Suprapubic skin (tissue), 4 donors: Measurements from ENCODE around the gene INSR. TPM values are rescaled to one million over a fixed set of nuclear protein-coding genes. Genes with fewer than 3 reads are reported as not detected.
"Not testable (repeated sequence)": the region's sequence is repeated elsewhere in the genome, so short reads cannot be mapped to it uniquely, and the experiment has no call there.

Experiments
- DNase-seq, 2 donors: peaks; one replicate each; pipeline ENCODE4 v3.0.0-alpha.2; 2019; ENCODE audit warnings: low spot score in 2 of 2
- H3K27ac ChIP-seq: fragments of 200-600 bp; sonication (generic); one replicate; pipeline ENCODE4 v1.5.1; 2019
- H3K27me3 ChIP-seq: fragments of 200-600 bp; sonication (generic); one replicate; pipeline ENCODE4 v1.5.1; 2019
- H3K36me3 ChIP-seq: fragments of 200-600 bp; sonication (generic); one replicate; pipeline ENCODE4 v1.5.1; 2019
- H3K4me1 ChIP-seq: fragments of 200-600 bp; sonication (generic); one replicate; pipeline ENCODE4 v1.5.1; 2019
- H3K4me3 ChIP-seq: fragments of 200-600 bp; sonication (generic); one replicate; pipeline ENCODE4 v1.5.1; 2019; ENCODE audit warnings: mild to moderate bottlenecking
- H3K9me3 ChIP-seq: fragments of 200-600 bp; sonication (generic); one replicate; pipeline ENCODE4 v1.5.1; 2019
- EP300 ChIP-seq: sonication (generic); formaldehyde crosslinking; IDR thresholded peaks from one replicate; pipeline ENCODE4 v1.6.1; 2017; ENCODE audit warnings: antibody characterized with exemption
- POLR2A ChIP-seq, 2 donors: fragments of 450-650 bp; IDR thresholded peaks; one replicate each; pipeline ENCODE4 v1.6.1; 2017; ENCODE audit warnings: antibody characterized with exemption in 2 of 2, mild to moderate bottlenecking in 2 of 2, moderate library complexity in 2 of 2
- POLR2AphosphoS5 ChIP-seq, 3 donors: sonication (generic); formaldehyde crosslinking; IDR thresholded peaks; one replicate each; pipeline ENCODE4 v1.6.1; 2017; ENCODE audit warnings: antibody characterized with exemption in 3 of 3
- WGBS: methylation state at CpG from one replicate; pipeline ENCODE4 v1.1.5; 2018; 5-methylcytosine and 5-hydroxymethylcytosine counted together
- total RNA-seq, 4 donors: library from RNA; depleted of rRNA; stranded (reverse); fragments of >200 nt; gene quantifications; one replicate each; pipeline ENCODE4 v1.1.0, GENCODE V29; 2016
- TF ChIP-seq, protein P1 (sequence below), 2 donors: fragments of 200-600 bp in 1 of 2; fragments of 450-650 bp in 1 of 2; sonication (generic) in 1 of 2; IDR thresholded peaks; one replicate each; pipeline ENCODE4 v1.5.1; 2016 to 2019; ENCODE audit warnings: antibody characterized with exemption in 2 of 2, mild to moderate bottlenecking in 1 of 2, moderate library complexity in 1 of 2

INSR gene
- total RNA-seq, 4 donors from 2014 or later, result 51.5 to 173 (median 77.8) TPM

DNA sequence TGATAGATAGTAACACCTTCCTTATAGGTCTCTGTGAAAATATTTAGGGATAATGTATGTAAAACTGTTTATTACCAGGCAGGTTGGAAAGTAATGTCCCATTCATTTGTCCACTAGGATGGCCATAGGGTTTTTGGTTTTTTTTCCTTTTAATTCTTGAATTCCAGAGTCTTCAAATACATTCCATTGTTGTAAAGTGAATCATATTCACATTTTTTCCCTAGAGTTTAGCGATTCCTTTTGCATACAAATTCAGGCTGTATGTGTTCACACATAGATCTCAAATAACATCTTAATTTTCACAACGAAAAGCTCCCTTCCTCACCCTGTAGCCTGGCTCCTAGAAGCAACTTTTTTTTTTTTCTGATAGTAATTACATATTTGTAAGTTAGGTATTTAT, 226.5 kb downstream of the INSR start:
- DNase-seq, result no peak
- H3K27ac ChIP-seq, result no peak overlapping the region
- H3K4me1 ChIP-seq, result peaks cover 9% of the 10 kb centered on the region
- no peaks in the 10 kb centered on the region for H3K9me3 ChIP-seq
- H3K4me3 ChIP-seq, result no peak overlapping the region
- H3K27me3 ChIP-seq, result no peaks in the 10 kb centered on the region
- H3K36me3 ChIP-seq, result peaks cover 14% of the 10 kb centered on the region
- 57% methylated on average over 2 of the region's 2 CpGs for WGBS
- TF ChIP-seq, protein P1, sequence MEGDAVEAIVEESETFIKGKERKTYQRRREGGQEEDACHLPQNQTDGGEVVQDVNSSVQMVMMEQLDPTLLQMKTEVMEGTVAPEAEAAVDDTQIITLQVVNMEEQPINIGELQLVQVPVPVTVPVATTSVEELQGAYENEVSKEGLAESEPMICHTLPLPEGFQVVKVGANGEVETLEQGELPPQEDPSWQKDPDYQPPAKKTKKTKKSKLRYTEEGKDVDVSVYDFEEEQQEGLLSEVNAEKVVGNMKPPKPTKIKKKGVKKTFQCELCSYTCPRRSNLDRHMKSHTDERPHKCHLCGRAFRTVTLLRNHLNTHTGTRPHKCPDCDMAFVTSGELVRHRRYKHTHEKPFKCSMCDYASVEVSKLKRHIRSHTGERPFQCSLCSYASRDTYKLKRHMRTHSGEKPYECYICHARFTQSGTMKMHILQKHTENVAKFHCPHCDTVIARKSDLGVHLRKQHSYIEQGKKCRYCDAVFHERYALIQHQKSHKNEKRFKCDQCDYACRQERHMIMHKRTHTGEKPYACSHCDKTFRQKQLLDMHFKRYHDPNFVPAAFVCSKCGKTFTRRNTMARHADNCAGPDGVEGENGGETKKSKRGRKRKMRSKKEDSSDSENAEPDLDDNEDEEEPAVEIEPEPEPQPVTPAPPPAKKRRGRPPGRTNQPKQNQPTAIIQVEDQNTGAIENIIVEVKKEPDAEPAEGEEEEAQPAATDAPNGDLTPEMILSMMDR (IDR thresholded peaks at IDR 0.05), result no peak
- no peak for TF ChIP-seq POLR2AphosphoS5 (IDR thresholded peaks at IDR 0.05)

DNA sequence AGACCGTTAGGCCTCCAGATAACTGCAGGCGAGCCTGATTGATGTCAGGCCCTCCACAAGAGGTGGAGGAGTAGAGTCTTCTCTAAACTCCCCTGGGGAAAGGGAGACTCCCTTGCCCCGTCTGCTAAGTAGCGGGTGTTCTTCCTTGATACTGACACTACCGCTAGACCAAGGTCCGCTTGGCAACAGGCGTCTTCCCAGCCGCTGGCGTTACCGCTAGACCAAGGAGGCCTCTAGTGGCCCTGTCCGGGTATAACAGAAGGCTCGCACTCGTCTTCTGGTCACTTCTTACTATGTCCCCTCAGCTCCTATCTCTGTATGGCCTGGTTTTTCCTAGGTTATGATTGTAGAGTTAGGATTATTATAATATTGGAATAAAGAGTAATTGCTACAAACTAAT, 227.1 kb downstream of the INSR start:
- DNase-seq, H3K27ac ChIP-seq, H3K4me3 ChIP-seq, H3K9me3 ChIP-seq, H3K36me3 ChIP-seq, H3K4me1 ChIP-seq, H3K27me3 ChIP-seq: not testable (repeated sequence)
- 49% methylated on average over 13 of the region's 13 CpGs for WGBS

DNA sequence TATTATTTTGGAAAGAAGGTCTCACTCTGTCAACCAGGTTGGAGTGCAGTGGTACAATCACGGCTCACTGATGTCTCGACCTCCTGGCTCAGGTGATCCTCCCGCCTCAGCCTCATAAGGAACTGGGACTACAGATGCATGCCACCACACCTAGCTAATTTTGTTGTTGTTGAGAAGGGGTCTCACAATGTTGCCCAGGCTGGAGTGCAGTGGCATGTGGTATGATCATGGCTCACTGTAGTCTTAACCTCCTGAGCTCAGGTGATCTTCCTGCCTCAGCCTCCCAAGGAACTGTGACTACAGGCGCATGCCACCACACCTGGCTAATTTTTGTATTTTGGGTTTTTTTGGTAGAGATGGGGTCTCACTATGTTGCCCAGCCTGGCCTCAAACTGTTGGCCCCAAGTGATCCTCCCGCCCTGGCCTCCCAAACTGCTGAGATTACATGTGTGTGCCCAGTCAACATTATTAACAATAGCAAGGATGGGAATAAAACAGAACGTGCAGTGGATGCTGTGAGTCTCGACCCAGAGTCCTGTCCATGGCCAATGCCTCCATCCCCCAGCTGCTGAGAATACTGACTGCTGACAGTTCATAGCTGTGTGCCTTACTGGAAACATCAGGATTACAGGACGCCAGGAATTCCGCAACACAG, 230.3 kb downstream of the INSR start:
- Histone ChIP-seq H3K27ac (no peak overlapping the region), H3K4me1 (no peaks in the 10 kb centered on the region), H3K36me3 (no peaks in the 10 kb centered on the region), H3K4me3 (no peak overlapping the region), H3K27me3 (no peaks in the 10 kb centered on the region), H3K9me3 (no peaks in the 10 kb centered on the region)
- WGBS, result 89% methylated on average over 7 of the region's 9 CpGs
- DNase-seq, result no peak
- TF ChIP-seq POLR2A (IDR thresholded peaks at IDR 0.05) (no peak), POLR2AphosphoS5 (IDR thresholded peaks at IDR 0.05) (no peak), EP300 (no peak)
- TF ChIP-seq, protein P1 (IDR thresholded peaks at IDR 0.05), result no peak

DNA sequence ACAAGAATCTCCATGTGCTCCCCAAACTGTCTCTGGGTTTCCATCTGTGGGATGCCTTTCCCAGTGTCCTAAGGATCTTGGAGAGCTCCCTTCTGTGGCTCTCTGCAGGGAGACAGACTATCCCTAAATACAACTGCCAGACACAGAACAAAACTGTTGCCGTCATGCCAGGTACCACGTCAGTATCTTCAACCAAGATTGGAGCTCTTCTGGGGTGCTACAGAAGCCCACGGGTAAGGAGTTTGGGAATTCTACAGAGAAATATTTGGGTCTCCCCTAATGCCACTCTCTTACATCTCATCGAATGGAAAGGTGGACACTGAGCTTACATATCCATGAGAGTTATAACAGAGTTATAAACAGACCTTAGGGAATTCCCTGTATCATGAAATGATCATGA, 230.9 kb downstream of the INSR start:
- WGBS, result 81% methylated on average over 4 of the region's 4 CpGs
- DNase-seq, result no peak
- H3K9me3 ChIP-seq, result no peaks in the 10 kb centered on the region

More for the DNA sequence above, 230.9 kb downstream of the INSR start:
- Histone ChIP-seq H3K4me3 (no peak overlapping the region), H3K36me3 (no peaks in the 10 kb centered on the region), H3K27me3 (no peaks in the 10 kb centered on the region), H3K27ac (no peak overlapping the region), H3K4me1 (no peaks in the 10 kb centered on the region)
- TF ChIP-seq POLR2AphosphoS5 (IDR thresholded peaks at IDR 0.05) (no peak), EP300 (no peak), POLR2A (IDR thresholded peaks at IDR 0.05) (no peak)

Other genes with a start within 250 kb of the INSR start
- not detected for gene MBD3L2, start 245.1 kb downstream of the INSR start, total RNA-seq
- gene MBD3L3, start 235.7 kb downstream of the INSR start, total RNA-seq, result not detected
- 1 to 10 TPM; 6.7 to 9.9 (median 7.7) TPM for gene ZNF557, start 224.7 kb downstream of the INSR start, total RNA-seq
- 10 to 100 TPM; 24.2 to 43.5 (median 31.2) TPM for gene ARHGEF18, start 54.5 kb upstream of the INSR start, total RNA-seq
- 1 to 10 TPM; 2.9 to 5.2 (median 4.1) TPM for gene PEX11G, start 194.6 kb upstream of the INSR start, total RNA-seq
- 10 to 100 TPM; 28.7 to 48.5 (median 39.5) TPM for gene ZNF358, start 221.7 kb upstream of the INSR start, total RNA-seq
- 10 to 100 TPM; 15.9 to 43.6 (median 29.5) TPM for gene MCOLN1, start 228.2 kb upstream of the INSR start, total RNA-seq
- 100 to 1,000 TPM in 1 of 4 donors, 10 to 100 TPM in 3; 57.8 to 112 (median 78.5) TPM for gene PNPLA6, start 241.3 kb upstream of the INSR start, total RNA-seq